Tibial artery (tissue), 4 donors: ENCODE results near the gene ASIC2.

Experiments
- DNase-seq, 2 donors: peaks; one replicate each; pipeline ENCODE4 v3.0.0-alpha.2; 2019
- H3K27ac ChIP-seq, 2 donors: fragments of 200-600 bp; sonication (generic) in 1 of 2; 1 replicate in 1 of 2; 2 replicates in 1 of 2; pipeline ENCODE4 v1.5.1; 2018 to 2019; ENCODE audit warnings: mild to moderate bottlenecking in 1 of 2
- H3K27me3 ChIP-seq, 2 donors: fragments of 200-600 bp; sonication (generic) in 1 of 2; one replicate each; pipeline versions ENCODE4 v1.5.1 to v1.6.0; 2016 to 2019
- H3K36me3 ChIP-seq, 3 donors: fragments of 200-600 bp; sonication (generic) in 2 of 3; one replicate each; pipeline ENCODE4 v1.5.1; 2016 to 2019; ENCODE audit warnings: mild to moderate bottlenecking in 2 of 3
- H3K4me1 ChIP-seq, 4 donors: fragments of 200-600 bp; sonication (generic) in 2 of 4; 1 replicate in 3 of 4; 2 replicates in 1 of 4; pipeline ENCODE4 v1.5.1; 2016 to 2019
- H3K4me3 ChIP-seq, 2 donors: fragments of 200-600 bp; sonication (generic) in 1 of 2; 1 replicate in 1 of 2; 2 replicates in 1 of 2; pipeline ENCODE4 v1.5.1; 2018 to 2019; ENCODE audit warnings: mild to moderate bottlenecking in 2 of 2
- H3K9me3 ChIP-seq, 3 donors: fragments of 200-600 bp; sonication (generic) in 1 of 3; one replicate each; pipeline ENCODE4 v1.5.1; 2016 to 2019
- intact Hi-C: fragments of 100-400 bp; cut with DNase I; formaldehyde crosslinking; loops from one replicate; pipeline ENCODE4 v1.15.0; 2023; ENCODE audit warnings: low total_unique reads
- TF ChIP-seq, protein P1 (sequence below), 2 experiments: fragments of 200-600 bp in 1 of 2; fragments of 450-650 bp in 1 of 2; IDR thresholded peaks; one replicate each; pipeline ENCODE4 v1.5.1; 2017 to 2019; ENCODE audit warnings: antibody characterized with exemption in 2 of 2, mild to moderate bottlenecking in 1 of 2, moderate library complexity in 1 of 2

ASIC2 gene

DNA sequence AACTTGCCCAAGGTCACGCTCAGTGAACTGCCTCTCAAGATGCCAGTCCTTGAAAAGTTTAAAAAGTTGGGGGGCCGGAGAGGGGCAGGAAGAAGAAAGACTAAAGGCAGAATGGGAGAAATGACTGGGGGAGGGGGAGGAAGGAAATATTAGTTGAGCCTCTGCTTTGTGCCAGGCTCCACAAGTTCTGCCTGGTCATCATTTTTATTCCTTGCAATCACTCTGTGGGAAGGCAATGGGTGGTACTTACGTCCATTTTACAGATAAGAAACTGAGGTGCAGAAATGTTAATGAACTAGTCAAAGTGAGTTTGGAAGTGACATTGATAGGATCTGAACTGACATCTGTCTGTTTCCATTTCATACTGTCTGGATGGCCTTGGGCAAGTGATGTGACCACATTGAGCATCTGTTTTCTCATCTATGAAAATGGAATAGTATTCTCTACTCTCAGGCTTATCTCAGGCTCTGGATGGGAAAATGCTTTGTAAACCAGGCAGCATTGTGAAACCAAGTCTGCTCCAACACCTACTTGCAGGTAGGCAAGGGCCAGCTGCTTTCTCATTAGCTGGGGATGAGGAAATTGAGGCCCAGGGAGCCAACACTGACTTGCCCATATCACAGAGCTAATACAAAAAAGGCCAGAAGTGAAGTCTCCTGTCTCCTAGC is 19.2 kb downstream of the ASIC2 start:
- peaks cover 0 to 5% of the 10 kb centered on the region in 2 donors for H3K27me3 ChIP-seq
- H3K27ac ChIP-seq: no peak overlapping the region
- H3K4me3 ChIP-seq: no peak overlapping the region
- H3K36me3 ChIP-seq: no peaks in the 10 kb centered on the region
- intact Hi-C loops: no loop called here
- H3K9me3 ChIP-seq: no peaks in the 10 kb centered on the region
- TF ChIP-seq, protein P1, sequence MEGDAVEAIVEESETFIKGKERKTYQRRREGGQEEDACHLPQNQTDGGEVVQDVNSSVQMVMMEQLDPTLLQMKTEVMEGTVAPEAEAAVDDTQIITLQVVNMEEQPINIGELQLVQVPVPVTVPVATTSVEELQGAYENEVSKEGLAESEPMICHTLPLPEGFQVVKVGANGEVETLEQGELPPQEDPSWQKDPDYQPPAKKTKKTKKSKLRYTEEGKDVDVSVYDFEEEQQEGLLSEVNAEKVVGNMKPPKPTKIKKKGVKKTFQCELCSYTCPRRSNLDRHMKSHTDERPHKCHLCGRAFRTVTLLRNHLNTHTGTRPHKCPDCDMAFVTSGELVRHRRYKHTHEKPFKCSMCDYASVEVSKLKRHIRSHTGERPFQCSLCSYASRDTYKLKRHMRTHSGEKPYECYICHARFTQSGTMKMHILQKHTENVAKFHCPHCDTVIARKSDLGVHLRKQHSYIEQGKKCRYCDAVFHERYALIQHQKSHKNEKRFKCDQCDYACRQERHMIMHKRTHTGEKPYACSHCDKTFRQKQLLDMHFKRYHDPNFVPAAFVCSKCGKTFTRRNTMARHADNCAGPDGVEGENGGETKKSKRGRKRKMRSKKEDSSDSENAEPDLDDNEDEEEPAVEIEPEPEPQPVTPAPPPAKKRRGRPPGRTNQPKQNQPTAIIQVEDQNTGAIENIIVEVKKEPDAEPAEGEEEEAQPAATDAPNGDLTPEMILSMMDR (IDR thresholded peaks at IDR 0.05): no peak
- no peaks in the 10 kb centered on the region for H3K4me1 ChIP-seq
- DNase-seq: no peak

DNA sequence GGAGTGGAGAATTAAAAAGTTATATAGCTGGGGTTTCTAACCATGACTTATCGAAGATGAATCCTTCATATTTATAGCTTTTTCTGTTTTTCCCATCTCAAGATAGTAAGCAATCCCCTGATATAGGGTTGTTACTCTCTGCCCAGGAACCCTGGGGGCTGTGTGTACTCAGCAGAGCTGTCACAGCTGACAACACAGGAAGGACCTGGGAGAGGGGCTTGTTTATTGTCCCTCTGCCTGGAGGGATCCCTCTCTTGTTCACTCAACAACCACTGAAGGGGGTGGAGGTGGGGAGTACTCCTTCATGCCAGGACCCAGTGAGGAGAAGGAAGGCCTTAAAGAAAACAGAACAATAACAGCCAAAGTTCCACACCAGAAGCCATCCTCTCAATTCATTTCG is 19.8 kb downstream of the ASIC2 start:
- no peak for DNase-seq
- intact Hi-C loops: no loop called here
- Histone ChIP-seq H3K27ac (no peak overlapping the region), H3K4me3 (no peak overlapping the region), H3K36me3 (no peaks in the 10 kb centered on the region), H3K27me3 (peaks cover 0 to 5% of the 10 kb centered on the region in 2 donors), H3K9me3 (no peaks in the 10 kb centered on the region), H3K4me1 (no peaks in the 10 kb centered on the region)
- TF ChIP-seq, protein P1 (IDR thresholded peaks at IDR 0.05): no peak

- Histone ChIP-seq H3K4me3 (no peak overlapping the region), H3K4me1 (no peaks in the 10 kb centered on the region), H3K36me3 (no peaks in the 10 kb centered on the region), H3K27me3 (peaks cover 0 to 5% of the 10 kb centered on the region in 2 donors), H3K27ac (no peak overlapping the region), H3K9me3 (no peaks in the 10 kb centered on the region)
- TF ChIP-seq, protein P1 (IDR thresholded peaks at IDR 0.05): no peak
- intact Hi-C loops: no loop called here
- DNase-seq: no peak
Observed at GRCh38 chr17:33272438-33272837, 20.7 kb downstream of the ASIC2 start.

DNA sequence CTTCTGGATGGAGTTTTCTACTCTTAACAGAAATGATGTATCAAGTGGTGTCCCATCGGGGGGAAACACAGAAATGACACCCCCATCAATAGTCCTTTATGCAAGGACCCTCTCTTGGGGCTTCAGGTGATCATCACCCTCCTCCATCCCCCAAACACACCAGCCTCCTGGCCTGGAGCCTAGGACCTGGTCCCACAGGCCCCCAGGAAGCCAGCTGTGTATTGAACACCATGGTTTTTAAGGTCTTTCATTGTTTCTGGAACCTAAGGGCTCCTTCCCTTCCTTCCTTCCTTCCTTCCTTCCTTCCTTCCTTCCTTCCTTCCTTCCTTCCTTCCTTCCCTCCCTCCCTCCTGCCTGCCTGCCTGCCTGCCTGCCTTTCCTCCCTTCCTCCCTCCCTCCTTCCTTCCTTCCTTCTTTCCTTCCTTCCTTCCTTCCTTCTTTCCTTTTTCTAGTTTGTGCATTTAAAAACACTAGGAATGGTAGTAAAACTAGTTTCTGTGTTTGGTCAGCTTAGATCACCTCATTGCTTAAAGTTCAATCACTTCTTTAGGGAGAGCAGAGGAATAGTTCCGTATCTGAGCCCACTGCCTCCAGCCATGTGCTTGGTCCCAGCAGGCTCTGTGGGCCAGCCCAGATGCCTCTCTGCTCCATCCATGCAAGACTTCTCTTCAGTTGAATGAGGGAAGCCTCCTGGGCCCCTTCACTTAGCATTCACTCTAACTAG is 23.6 kb downstream of the ASIC2 start:
- DNase-seq: no peak
- peaks cover 0 to 12% of the 10 kb centered on the region in 2 donors for H3K27me3 ChIP-seq
- H3K9me3 ChIP-seq: no peaks in the 10 kb centered on the region
- H3K4me1 ChIP-seq: no peaks in the 10 kb centered on the region
- H3K36me3 ChIP-seq: no peaks in the 10 kb centered on the region
- TF ChIP-seq, protein P1 (IDR thresholded peaks at IDR 0.05): no peak
- H3K4me3 ChIP-seq: no peak overlapping the region
- intact Hi-C loops: no loop called here
- H3K27ac ChIP-seq: no peak overlapping the region

GRCh38 chr17:33267851-33268548 is 25.1 kb downstream of the ASIC2 start:
- TF ChIP-seq, protein P1 (IDR thresholded peaks at IDR 0.05): no peak
- no peak for DNase-seq
- intact Hi-C loops: no loop called here
- Histone ChIP-seq H3K27me3 (peaks cover 0 to 10% of the 10 kb centered on the region in 2 donors), H3K4me3 (no peak overlapping the region), H3K27ac (no peak overlapping the region), H3K4me1 (no peaks in the 10 kb centered on the region), H3K36me3 (no peaks in the 10 kb centered on the region), H3K9me3 (no peaks in the 10 kb centered on the region)
